ENCODE measurements around the gene EFNA1. TPM values are rescaled to one million over a fixed set of nuclear protein-coding genes. Genes with fewer than 3 reads are reported as not detected.

Gene EFNA1
- total and polyA plus RNA-seq, 2 of the 13 experiments (the other 11 are each of a cell fraction or from before 2014, with no cell fraction given) = 81.8 to 874 TPM

DNA sequence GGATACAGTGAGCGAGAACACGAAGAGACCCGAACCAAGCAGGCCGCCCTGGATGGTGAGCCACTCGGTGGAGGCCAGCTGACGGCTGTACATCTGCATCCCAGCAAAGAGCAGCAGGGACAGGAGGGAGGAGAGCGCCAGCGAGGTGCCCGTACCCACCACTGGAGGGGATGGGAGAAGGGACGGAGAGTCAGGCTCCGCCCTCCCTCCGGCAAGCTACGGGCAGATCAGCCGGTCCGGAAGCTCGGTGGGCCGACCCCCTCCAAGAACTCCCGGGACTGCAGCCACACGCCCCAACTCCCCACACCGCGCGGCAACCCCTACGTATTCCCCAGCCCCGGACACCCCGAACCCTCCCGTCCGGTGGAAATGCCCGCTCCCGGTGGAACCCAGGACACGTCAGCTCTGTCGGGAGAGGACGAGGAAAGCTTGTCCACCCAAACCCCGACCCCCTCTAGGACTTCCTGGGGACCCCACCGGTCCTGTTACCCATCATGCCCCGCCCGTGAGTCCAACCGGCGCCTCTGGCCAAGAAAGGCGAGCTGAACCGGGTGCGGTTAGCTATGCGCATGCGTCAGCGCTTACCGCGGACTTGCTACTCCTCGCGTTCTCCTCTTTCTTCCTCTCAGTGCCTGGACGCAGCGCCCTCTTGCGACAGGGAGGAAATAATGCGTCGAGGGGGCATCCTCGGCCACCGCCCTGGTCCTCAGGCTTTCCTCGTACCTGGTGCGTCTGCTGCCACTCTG, 45.2 kb downstream of the EFNA1 start, which contains the start of gene KRTCAP2 (continued):
- TF ChIP-seq, protein P1, sequence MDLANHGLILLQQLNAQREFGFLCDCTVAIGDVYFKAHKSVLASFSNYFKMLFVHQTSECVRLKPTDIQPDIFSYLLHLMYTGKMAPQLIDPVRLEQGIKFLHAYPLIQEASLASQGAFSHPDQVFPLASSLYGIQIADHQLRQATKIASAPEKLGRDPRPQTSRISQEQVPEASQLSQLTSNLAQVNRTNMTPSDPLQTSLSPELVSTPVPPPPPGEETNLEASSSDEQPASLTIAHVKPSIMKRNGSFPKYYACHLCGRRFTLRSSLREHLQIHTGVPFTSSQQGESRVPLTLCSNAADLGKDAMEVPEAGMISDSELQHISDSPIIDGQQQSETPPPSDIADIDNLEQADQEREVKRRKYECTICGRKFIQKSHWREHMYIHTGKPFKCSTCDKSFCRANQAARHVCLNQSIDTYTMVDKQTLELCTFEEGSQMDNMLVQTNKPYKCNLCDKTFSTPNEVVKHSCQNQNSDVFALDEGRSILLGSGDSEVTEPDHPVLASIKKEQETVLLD (CRISPR knock-in tag; IDR thresholded peaks at IDR 0.05; ENCODE audit: low read depth) = peak; percentile 87
- TF ChIP-seq KDM5A (IDR thresholded peaks at IDR 0.05; ENCODE audit: borderline replicate concordance, low read length) (peak; percentile 88), ZNF225 (CRISPR knock-in tag; IDR thresholded peaks at IDR 0.05) (no peak), NFE2 (CRISPR knock-in tag; IDR thresholded peaks at IDR 0.05) (no peak), KAT2B (IDR thresholded peaks at IDR 0.05; ENCODE audit: borderline replicate concordance, low read depth, low read length) (no peak), EED (CRISPR knock-in tag; IDR thresholded peaks at IDR 0.05) (peak; percentile 69; the same call in 1 of the 2 replicates), ZNF564 (CRISPR knock-in tag; IDR thresholded peaks at IDR 0.05) (no peak), HOXA5 (CRISPR knock-in tag; IDR thresholded peaks at IDR 0.05) (peak; percentile 73; the same call in 1 of the 2 replicates), ZNF713 (CRISPR knock-in tag; IDR thresholded peaks at IDR 0.05) (no peak; the same call in 1 of the 2 replicates), RBM39 (IDR thresholded peaks at IDR 0.05; ENCODE audit: low read depth, low read length, poor library complexity, severe bottlenecking) (peak; percentile 53), PHF8 (CRISPR knock-in tag; IDR thresholded peaks at IDR 0.05) (peak; percentile 78), ZNF34 (CRISPR knock-in tag; IDR thresholded peaks at IDR 0.05; ENCODE audit: borderline replicate concordance) (no peak), XRCC5 (optimal IDR thresholded peaks at IDR 0.05; ENCODE audit: low read length) (peak; percentile 97), ZNF235 (CRISPR knock-in tag; IDR thresholded peaks at IDR 0.05; ENCODE audit: borderline replicate concordance) (peak; percentile 57; the same call in 1 of the 2 replicates), HOXA7 (CRISPR knock-in tag; IDR thresholded peaks at IDR 0.05) (no peak), ZIK1 (CRISPR knock-in tag; IDR thresholded peaks at IDR 0.05; ENCODE audit: borderline replicate concordance, low read depth) (no peak), RELA (CRISPR knock-in tag; IDR thresholded peaks at IDR 0.05) (0 out of 2 replicates have a peak, but pooled peaks have one; percentile 30), TCF12 (IDR thresholded peaks at IDR 0.05) (no peak), TCF12 (CRISPR knock-in tag; IDR thresholded peaks at IDR 0.05) (peak; percentile 72; the same call in 1 of the 2 replicates), ZSCAN22 (CRISPR knock-in tag; IDR thresholded peaks at IDR 0.05) (no peak), HNF4A (CRISPR knock-in tag; IDR thresholded peaks at IDR 0.05) (no peak; the same call in 1 of the 2 replicates), POGZ (CRISPR knock-in tag; IDR thresholded peaks at IDR 0.05) (peak; percentile 89), CREM (IDR thresholded peaks at IDR 0.05) (peak; percentile 67; the same call in 1 of the 2 replicates), CREM (CRISPR knock-in tag; IDR thresholded peaks at IDR 0.05) (no peak), ASH2L (IDR thresholded peaks at IDR 0.05; ENCODE audit: insufficient read length, low read depth, low read length) (peak; percentile 66), SMAD1 (CRISPR knock-in tag; IDR thresholded peaks at IDR 0.05; ENCODE audit: borderline replicate concordance, low read depth) (peak; percentile 86), FOSL1 (CRISPR knock-in tag; IDR thresholded peaks at IDR 0.05; ENCODE audit: borderline replicate concordance) (no peak), ZNF143 (CRISPR knock-in tag; IDR thresholded peaks at IDR 0.05) (peak; percentile 88)
- TF ChIP-seq, protein P2, sequence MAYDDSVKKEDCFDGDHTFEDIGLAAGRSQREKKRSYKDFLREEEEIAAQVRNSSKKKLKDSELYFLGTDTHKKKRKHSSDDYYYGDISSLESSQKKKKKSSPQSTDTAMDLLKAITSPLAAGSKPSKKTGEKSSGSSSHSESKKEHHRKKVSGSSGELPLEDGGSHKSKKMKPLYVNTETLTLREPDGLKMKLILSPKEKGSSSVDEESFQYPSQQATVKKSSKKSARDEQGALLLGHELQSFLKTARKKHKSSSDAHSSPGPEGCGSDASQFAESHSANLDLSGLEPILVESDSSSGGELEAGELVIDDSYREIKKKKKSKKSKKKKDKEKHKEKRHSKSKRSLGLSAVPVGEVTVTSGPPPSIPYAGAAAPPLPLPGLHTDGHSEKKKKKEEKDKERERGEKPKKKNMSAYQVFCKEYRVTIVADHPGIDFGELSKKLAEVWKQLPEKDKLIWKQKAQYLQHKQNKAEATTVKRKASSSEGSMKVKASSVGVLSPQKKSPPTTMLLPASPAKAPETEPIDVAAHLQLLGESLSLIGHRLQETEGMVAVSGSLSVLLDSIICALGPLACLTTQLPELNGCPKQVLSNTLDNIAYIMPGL (CRISPR knock-in tag; IDR thresholded peaks at IDR 0.05; ENCODE audit: borderline replicate concordance in 1 of 2, low read depth in 1 of 2) = peak; percentile 81 to 99

Data from HepG2 (cell line).